Inflammatory macrophage treated with lipopolysaccharide for 1 hour (primary cell): Measurements from ENCODE around the gene IGSF21.
A peak's percentile ranks its signal among the peaks of the same experiment; 100 is the strongest.

ENCODE experiments used
- DNase-seq, 2 donors: peaks; one replicate each; pipeline ENCODE4 v3.0.0-alpha.2; 2020 to 2022

Gene IGSF21

GRCh38 chr1:18187054-18187453 is 79.5 kb downstream of the IGSF21 start:
- DNase-seq: no peak

- no peak for DNase-seq
Measured at GRCh38 chr1:18188820-18189517, 81.4 kb downstream of the IGSF21 start.

- no peak for DNase-seq
Measured at GRCh38 chr1:18190598-18190997, 83.0 kb downstream of the IGSF21 start.

GRCh38 chr1:18191037-18191436 is 83.4 kb downstream of the IGSF21 start:
- no peak for DNase-seq

- no peak for DNase-seq
Measured at GRCh38 chr1:18191481-18192155, 84.0 kb downstream of the IGSF21 start.

GRCh38 chr1:18192182-18192581 is 84.6 kb downstream of the IGSF21 start:
- no peak for DNase-seq

- no peak for DNase-seq
Measured at GRCh38 chr1:18192974-18193373, 85.4 kb downstream of the IGSF21 start.

GRCh38 chr1:18197299-18197698 is 89.7 kb downstream of the IGSF21 start:
- no peak for DNase-seq

GRCh38 chr1:18198260-18198659 is 90.7 kb downstream of the IGSF21 start:
- DNase-seq: no peak

- no peak for DNase-seq
Measured at GRCh38 chr1:18199462-18199861, 91.9 kb downstream of the IGSF21 start.

- DNase-seq: peak in 1 of 2 donors; percentile 10
Measured at GRCh38 chr1:18200136-18200717, 92.6 kb downstream of the IGSF21 start.

GRCh38 chr1:18200918-18201317 is 93.3 kb downstream of the IGSF21 start:
- no peak for DNase-seq

- no peak for DNase-seq
Measured at GRCh38 chr1:18201997-18202719, 94.6 kb downstream of the IGSF21 start.

- DNase-seq: no peak
Measured at GRCh38 chr1:18203645-18204044, 96.0 kb downstream of the IGSF21 start.

GRCh38 chr1:18204575-18204974 is 97.0 kb downstream of the IGSF21 start:
- DNase-seq: no peak

GRCh38 chr1:18205319-18205718 is 97.7 kb downstream of the IGSF21 start:
- DNase-seq: no peak

- DNase-seq: no peak
Measured at GRCh38 chr1:18211764-18212163, 104.2 kb downstream of the IGSF21 start.

- DNase-seq: peak in 1 of 2 donors; percentile 45
Measured at GRCh38 chr1:18217398-18218043, 109.9 kb downstream of the IGSF21 start.

- DNase-seq: no peak
Measured at GRCh38 chr1:18229625-18230024, 122.0 kb downstream of the IGSF21 start.

GRCh38 chr1:18230321-18230720 is 122.7 kb downstream of the IGSF21 start:
- DNase-seq: no peak

GRCh38 chr1:18230840-18231239 is 123.2 kb downstream of the IGSF21 start:
- DNase-seq: no peak

- peak in 1 of 2 donors; percentile 14 for DNase-seq
Measured at GRCh38 chr1:18232052-18232451, 124.5 kb downstream of the IGSF21 start.
